OCI-LY1 (cell line): Measurements from ENCODE around the gene POLE.

Source experiments
- CTCF ChIP-seq: fragments of 200-600 bp; sonication (generic), shearing (Covaris generic); IDR thresholded peaks from 2 replicates; pipeline ENCODE4 v1.5.1; 2017; ENCODE audit warnings: mild to moderate bottlenecking, antibody characterized with exemption, low read length, moderate library complexity, mixed read lengths
- EZH2 ChIP-seq: fragments of 200-600 bp; sonication (generic), shearing (Covaris generic); IDR thresholded peaks from 2 replicates; pipeline ENCODE4 v1.8.0; 2017; ENCODE audit warnings: borderline replicate concordance, mixed run types, mild to moderate bottlenecking, antibody characterized with exemption, low read length, moderate library complexity, mixed read lengths

DNA sequence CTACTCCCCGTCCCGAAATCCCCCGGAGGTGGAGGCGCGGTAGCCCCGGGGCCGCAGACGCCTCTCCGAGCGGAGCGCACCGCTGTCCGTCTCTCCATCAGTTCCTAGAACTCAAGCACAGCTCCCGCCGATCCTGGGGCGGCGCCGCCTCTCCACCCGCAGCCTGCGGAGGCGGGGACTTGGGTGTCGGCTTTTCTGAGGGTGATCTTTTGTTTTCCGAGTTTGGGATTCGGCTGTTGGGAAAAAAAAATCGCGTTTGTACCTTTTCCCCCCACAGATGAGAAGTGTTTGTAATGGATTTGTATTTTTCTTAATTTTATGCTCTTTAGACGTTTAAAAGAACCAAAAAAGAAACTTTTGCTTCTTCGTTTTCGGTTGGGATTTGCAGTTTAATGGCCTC lies 103.4 kb downstream of the POLE start:
- TF ChIP-seq EZH2 = no peak
- no peak for TF ChIP-seq CTCF
